PC-9 (cell line): ENCODE measurements around the gene STAG1. TPM values are rescaled to one million over a fixed set of nuclear protein-coding genes. Genes with fewer than 3 reads are reported as not detected.

Experiments used
- BruUV-seq: library from RNA; stranded (reverse); fragments of 400-500 nt; replicated peaks from 2 replicates; lab custom pipeline; 2021; lab: Mats Ljungman, UMichigan
- CTCF ChIA-PET: fragments of 300-600 bp; sonication (Branson Sonifier 250); formaldehyde crosslinking; loops from one replicate; lab custom pipeline; 2022; ENCODE audit warnings: antibody characterized with exemption; lab: Charles Lee
- POLR2A ChIA-PET: fragments of 300-600 bp; sonication (Branson Sonifier 250); formaldehyde crosslinking; loops from one replicate; lab custom pipeline; 2022; ENCODE audit warnings: antibody characterized with exemption; ENCODE audit not compliant: unreplicated experiment; lab: Charles Lee
- DNase-seq, 2 experiments: peaks; one replicate each; pipeline versions ENCODE4 v3.0.0 to v3.0.0-alpha.2; 2015 to 2022; ENCODE audit warnings: mixed read lengths in 1 of 2
- H2AFZ ChIP-seq: fragments of 200-600 bp; sonication (generic); 2 replicates; pipeline ENCODE4 v1.8.1; 2017; ENCODE audit warnings: antibody characterized with exemption
- H3F3A ChIP-seq: fragments of 200-600 bp; sonication (generic); 2 replicates; pipeline ENCODE4 v1.8.1; 2017; ENCODE audit warnings: antibody characterized with exemption, mild to moderate bottlenecking, low read depth; ENCODE audit not compliant: insufficient read depth
- H3K27ac ChIP-seq: fragments of 200-600 bp; sonication (generic); 2 replicates; pipeline ENCODE4 v1.6.1; 2016; ENCODE audit warnings: mixed run types
- H3K27me3 ChIP-seq: fragments of 200-600 bp; sonication (generic); 2 replicates; pipeline ENCODE4 v1.6.1; 2016; ENCODE audit warnings: low read depth, mixed run types; ENCODE audit not compliant: insufficient read depth
- H3K36me3 ChIP-seq: fragments of 200-600 bp; sonication (generic); 2 replicates; pipeline ENCODE4 v1.6.1; 2016; ENCODE audit warnings: low read depth, mixed run types
- H3K4me1 ChIP-seq: fragments of 200-600 bp; sonication (generic); replicated peaks from 2 replicates; pipeline ENCODE4 v1.6.1; 2016; ENCODE audit warnings: mixed run types; ENCODE audit not compliant: insufficient read depth
- H3K4me2 ChIP-seq: fragments of 200-600 bp; sonication (generic); 2 replicates; pipeline ENCODE4 v1.6.1; 2017; ENCODE audit warnings: mixed run types
- H3K4me3 ChIP-seq: fragments of 200-600 bp; sonication (generic); 2 replicates; pipeline ENCODE4 v1.6.1; 2016; ENCODE audit warnings: mixed run types
- H3K79me2 ChIP-seq: fragments of 200-600 bp; sonication (generic); 2 replicates; pipeline ENCODE4 v1.6.1; 2017; ENCODE audit warnings: low read depth, mixed run types
- H3K9me2 ChIP-seq: fragments of 200-600 bp; sonication (generic); 2 replicates; pipeline ENCODE4 v1.8.1; 2017; ENCODE audit warnings: mild to moderate bottlenecking; ENCODE audit not compliant: insufficient read depth
- H3K9me3 ChIP-seq: fragments of 200-600 bp; sonication (generic); 2 replicates; pipeline ENCODE4 v1.8.1; 2016; ENCODE audit warnings: low read depth; ENCODE audit not compliant: insufficient read depth
- H4K20me1 ChIP-seq: fragments of 200-600 bp; sonication (generic); 2 replicates; pipeline ENCODE4 v1.8.1; 2017; ENCODE audit not compliant: insufficient read depth
- EZH2 ChIP-seq: fragments of 200-600 bp; sonication (generic); IDR thresholded peaks from 2 replicates; pipeline ENCODE4 v1.8.0; 2017; ENCODE audit warnings: antibody characterized with exemption, low read depth
- intact Hi-C: fragments of 100-400 bp; cut with micrococcal nuclease; formaldehyde crosslinking; loops from one replicate; pipeline ENCODE4 v1.10.0; 2022; ENCODE audit not compliant: unreplicated experiment
- total RNA-seq: library from RNA; stranded (reverse); gene quantifications from 2 replicates; pipeline ENCODE4 v1.2.3, GENCODE V29; 2021
- TF ChIP-seq, protein P1 (sequence below): fragments of 200-600 bp; sonication (generic); conservative IDR thresholded peaks from 2 replicates; pipeline ENCODE4 v1.6.1; 2017; ENCODE audit warnings: mixed run types, antibody characterized with exemption, mild to moderate bottlenecking, moderate library complexity

Gene STAG1
- total RNA-seq, 1 experiment from 2014 or later: 39.3 TPM

DNA sequence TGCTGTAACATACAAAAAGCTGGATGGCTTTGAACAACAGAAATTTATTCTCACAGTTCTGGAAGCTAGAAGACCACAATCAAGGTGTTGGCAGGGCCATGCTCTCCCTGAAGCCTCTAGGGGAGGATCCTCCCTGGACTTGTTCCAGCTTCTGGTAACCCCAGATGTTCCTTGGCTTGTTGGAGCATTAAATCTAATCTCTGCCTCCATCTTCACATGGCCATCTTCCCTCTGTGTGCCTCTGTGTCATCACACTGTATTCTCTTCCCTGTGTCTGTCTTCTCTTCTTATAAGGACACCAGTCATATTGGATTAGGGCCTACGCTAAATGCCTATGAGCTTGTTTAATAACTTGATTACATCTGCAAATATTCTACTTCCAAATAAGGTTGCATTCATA, 109.5 kb downstream of the STAG1 start:
- Histone ChIP-seq H3K9me2 (no peaks in the 10 kb centered on the region), H3K36me3 (no peaks in the 10 kb centered on the region), H3K27me3 (no peaks in the 10 kb centered on the region), H3K27ac (no peak overlapping the region), H3K4me2 (no peak overlapping the region), H2AFZ (no peak overlapping the region), H3K4me1 (no peaks in the 10 kb centered on the region), H3K79me2 (peaks cover 26% of the 10 kb centered on the region), H4K20me1 (no peaks in the 10 kb centered on the region; the same call in 1 of the 2 replicates), H3K9me3 (no peaks in the 10 kb centered on the region), H3F3A (no peaks in the 10 kb centered on the region), H3K4me3 (no peak overlapping the region)
- POLR2A ChIA-PET: no interaction called here
- intact Hi-C loops: no loop called here
- BruUV-seq: no TSS peak
- no peak for DNase-seq
- CTCF ChIA-PET: no interaction called here
- TF ChIP-seq, protein P1, sequence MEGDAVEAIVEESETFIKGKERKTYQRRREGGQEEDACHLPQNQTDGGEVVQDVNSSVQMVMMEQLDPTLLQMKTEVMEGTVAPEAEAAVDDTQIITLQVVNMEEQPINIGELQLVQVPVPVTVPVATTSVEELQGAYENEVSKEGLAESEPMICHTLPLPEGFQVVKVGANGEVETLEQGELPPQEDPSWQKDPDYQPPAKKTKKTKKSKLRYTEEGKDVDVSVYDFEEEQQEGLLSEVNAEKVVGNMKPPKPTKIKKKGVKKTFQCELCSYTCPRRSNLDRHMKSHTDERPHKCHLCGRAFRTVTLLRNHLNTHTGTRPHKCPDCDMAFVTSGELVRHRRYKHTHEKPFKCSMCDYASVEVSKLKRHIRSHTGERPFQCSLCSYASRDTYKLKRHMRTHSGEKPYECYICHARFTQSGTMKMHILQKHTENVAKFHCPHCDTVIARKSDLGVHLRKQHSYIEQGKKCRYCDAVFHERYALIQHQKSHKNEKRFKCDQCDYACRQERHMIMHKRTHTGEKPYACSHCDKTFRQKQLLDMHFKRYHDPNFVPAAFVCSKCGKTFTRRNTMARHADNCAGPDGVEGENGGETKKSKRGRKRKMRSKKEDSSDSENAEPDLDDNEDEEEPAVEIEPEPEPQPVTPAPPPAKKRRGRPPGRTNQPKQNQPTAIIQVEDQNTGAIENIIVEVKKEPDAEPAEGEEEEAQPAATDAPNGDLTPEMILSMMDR: no peak
- no peak for TF ChIP-seq EZH2

DNA sequence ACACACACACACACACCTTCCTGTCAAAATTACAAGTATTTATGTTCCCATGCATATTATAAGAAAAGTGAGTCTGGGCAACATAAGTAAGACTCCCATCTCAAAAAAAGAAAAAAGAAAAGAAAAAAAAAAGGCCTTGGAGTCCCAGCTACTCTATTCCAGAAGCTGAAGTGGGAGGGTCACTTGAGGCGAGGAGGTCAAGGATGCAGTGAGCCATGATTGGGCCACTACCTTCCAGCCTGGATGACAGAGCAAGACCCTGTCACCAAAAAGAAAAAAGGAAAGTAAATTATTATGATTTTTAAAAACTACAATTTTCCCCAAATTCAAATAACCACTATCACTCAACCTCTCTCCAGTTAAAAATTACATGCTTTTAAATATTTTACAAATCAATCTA, 113.1 kb downstream of the STAG1 start:
- BruUV-seq: no TSS peak
- Histone ChIP-seq H3K27ac (no peak overlapping the region), H3K79me2 (peaks cover 47% of the 10 kb centered on the region), H2AFZ (no peak overlapping the region), H3K9me3 (no peaks in the 10 kb centered on the region), H3K9me2 (no peaks in the 10 kb centered on the region), H3K4me3 (no peak overlapping the region), H3K4me2 (no peak overlapping the region), H3K36me3 (no peaks in the 10 kb centered on the region), H3F3A (no peaks in the 10 kb centered on the region), H3K27me3 (no peaks in the 10 kb centered on the region), H3K4me1 (no peaks in the 10 kb centered on the region), H4K20me1 (0 out of 2 replicates have a peak, but pooled peaks cover 7% of the 10 kb centered on the region)
- intact Hi-C loops: no loop called here
- CTCF ChIA-PET: interaction anchor here (0.7 kb wide), 1 partner anchor 53 kb away, joined by 3 read pairs; no protein-coding TSS in a partner anchor
- POLR2A ChIA-PET: no interaction called here
- TF ChIP-seq EZH2: no peak
- TF ChIP-seq, protein P1: no peak
- DNase-seq: no peak

DNA sequence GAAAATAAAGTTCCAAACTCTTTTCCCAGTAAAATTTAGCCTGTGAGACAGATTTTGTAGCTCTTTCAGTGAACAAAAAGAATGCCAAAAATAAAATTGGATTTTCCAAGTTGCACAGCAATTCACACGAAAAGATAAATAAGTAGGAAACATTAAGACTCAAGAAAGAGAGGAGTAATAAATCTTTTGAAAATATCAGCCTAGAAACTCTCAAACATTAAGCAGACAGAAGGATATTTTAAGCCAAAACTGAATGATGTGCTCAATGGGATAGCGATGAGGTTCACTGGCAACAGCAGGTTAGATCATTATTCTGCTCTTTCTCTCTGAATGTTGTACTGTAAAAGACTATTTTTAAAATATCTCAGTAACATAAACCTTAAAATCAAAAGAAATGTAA, 115.0 kb downstream of the STAG1 start:
- intact Hi-C loops: no loop called here
- H3K9me3 ChIP-seq: no peaks in the 10 kb centered on the region
- peaks cover 10% of the 10 kb centered on the region for H3K4me1 ChIP-seq
- no TSS peak for BruUV-seq
- H2AFZ ChIP-seq: no peak overlapping the region
- no peaks in the 10 kb centered on the region for H3K9me2 ChIP-seq
- H3K4me2 ChIP-seq: no peak overlapping the region
- CTCF ChIA-PET: interaction anchor here (0.6 kb wide), 2 partner anchors 95 to 159 kb away, joined by 3 to 4 read pairs; no protein-coding TSS in a partner anchor
- no peak overlapping the region for H3K4me3 ChIP-seq
- TF ChIP-seq, protein P1: no peak
- TF ChIP-seq EZH2: no peak
- 0 out of 2 replicates have a peak, but pooled peaks cover 7% of the 10 kb centered on the region for H4K20me1 ChIP-seq
- H3K27ac ChIP-seq: no peak overlapping the region
- DNase-seq: no peak
- H3K36me3 ChIP-seq: no peaks in the 10 kb centered on the region
- peaks cover 61% of the 10 kb centered on the region for H3K79me2 ChIP-seq
- H3K27me3 ChIP-seq: no peaks in the 10 kb centered on the region
- no peaks in the 10 kb centered on the region for H3F3A ChIP-seq
- POLR2A ChIA-PET: no interaction called here
